Neural cell (in vitro differentiated cells): Measurements from ENCODE around the gene TMOD4. TPM values are rescaled to one million over a fixed set of nuclear protein-coding genes. Genes with fewer than 3 reads are reported as not detected.

Source experiments
- H2AFZ ChIP-seq: fragments of 200-600, 300-800 bp; sonication (generic), shearing (Covaris generic); 2 replicates; pipeline ENCODE4 v1.6.0; 2014; ENCODE audit warnings: low read depth, mild to moderate bottlenecking, antibody characterized with exemption, low read length, moderate library complexity
- H3F3A ChIP-seq: fragments of 200-600 bp; shearing (Covaris generic); 2 replicates; pipeline ENCODE4 v1.6.1; 2016; ENCODE audit warnings: mild to moderate bottlenecking, moderate library complexity, mixed read lengths, antibody characterized with exemption, low read length; ENCODE audit not compliant: insufficient read depth, poor library complexity, severe bottlenecking
- H3K27ac ChIP-seq: fragments of 200-600, 300-800 bp; sonication (generic), shearing (Covaris generic); 2 replicates; pipeline ENCODE4 v1.5.1; 2014; ENCODE audit warnings: mild to moderate bottlenecking, low read length, moderate library complexity
- H3K27me3 ChIP-seq: fragments of 300-800, 200-600 bp; sonication (generic), shearing (Covaris generic); 2 replicates; pipeline ENCODE4 v1.6.0; 2014; ENCODE audit warnings: mild to moderate bottlenecking, low read depth, low read length, moderate library complexity; ENCODE audit not compliant: insufficient read depth
- H3K36me3 ChIP-seq: fragments of 300-800, 200-600 bp; sonication (generic), shearing (Covaris generic); 2 replicates; pipeline ENCODE4 v1.5.1; 2014; ENCODE audit warnings: mild to moderate bottlenecking, antibody characterized with exemption, low read length, moderate library complexity; ENCODE audit not compliant: insufficient read depth
- H3K4me2 ChIP-seq: fragments of 300-800, 200-600 bp; sonication (generic), shearing (Covaris generic); 2 replicates; pipeline ENCODE4 v1.6.0; 2014; ENCODE audit warnings: mild to moderate bottlenecking, low read length
- H3K4me3 ChIP-seq: fragments of 300-800, 200-600 bp; sonication (generic), shearing (Covaris generic); 2 replicates; pipeline ENCODE4 v1.5.1; 2014; ENCODE audit warnings: mild to moderate bottlenecking, low read length, moderate library complexity
- H3K79me2 ChIP-seq: fragments of 200-600 bp; shearing (Covaris generic); replicated peaks from 2 replicates; pipeline ENCODE4 v1.6.0; 2014; ENCODE audit warnings: mild to moderate bottlenecking, low read length, moderate library complexity; ENCODE audit not compliant: insufficient read depth
- H3K9ac ChIP-seq: fragments of 300-800, 200-600 bp; sonication (generic), shearing (Covaris generic); 2 replicates; pipeline ENCODE4 v1.6.1; 2016; ENCODE audit warnings: mild to moderate bottlenecking, low read length, mixed read lengths
- H3K9me2 ChIP-seq: fragments of 200-600 bp; shearing (Covaris generic); 2 replicates; pipeline ENCODE4 v1.6.1; 2016; ENCODE audit warnings: mild to moderate bottlenecking, low read length, mixed read lengths; ENCODE audit not compliant: insufficient read depth
- H3K9me3 ChIP-seq: fragments of 200-600, 300-800 bp; sonication (generic), shearing (Covaris generic); 2 replicates; pipeline ENCODE4 v1.6.1; 2016; ENCODE audit warnings: mild to moderate bottlenecking, mixed run types, low read length, moderate library complexity, mixed read lengths
- H4K20me1 ChIP-seq: fragments of 200-600 bp; shearing (Covaris generic); 2 replicates; pipeline ENCODE4 v1.6.1; 2016; ENCODE audit warnings: mild to moderate bottlenecking, mixed run types; ENCODE audit not compliant: insufficient read depth
- EP300 ChIP-seq: fragments of 450-650 bp; conservative IDR thresholded peaks from 2 replicates; pipeline ENCODE4 v1.6.1; 2014; ENCODE audit warnings: antibody characterized with exemption, mild to moderate bottlenecking, moderate library complexity; ENCODE audit not compliant: poor library complexity, severe bottlenecking
- MXI1 ChIP-seq: fragments of 450-650 bp; conservative IDR thresholded peaks from 2 replicates; pipeline ENCODE4 v1.6.1; 2014; ENCODE audit warnings: antibody characterized with exemption, mild to moderate bottlenecking; ENCODE audit not compliant: poor library complexity, severe bottlenecking
- POLR2AphosphoS5 ChIP-seq: IDR thresholded peaks from 2 replicates; pipeline ENCODE4 v1.6.1; 2012
- RAD21 ChIP-seq: fragments of 450-650 bp; conservative IDR thresholded peaks from 2 replicates; pipeline ENCODE4 v1.6.1; 2014; ENCODE audit warnings: antibody characterized with exemption, mild to moderate bottlenecking, moderate library complexity
- SMC3 ChIP-seq: fragments of 450-650 bp; conservative IDR thresholded peaks from 2 replicates; pipeline ENCODE4 v1.6.1; 2014; ENCODE audit warnings: antibody characterized with exemption, mild to moderate bottlenecking, moderate library complexity; ENCODE audit not compliant: poor library complexity
- TAF1 ChIP-seq: IDR thresholded peaks from 2 replicates; pipeline ENCODE4 v1.6.1; 2012; ENCODE audit warnings: low read depth
- polyA plus RNA-seq: library from polyadenylated mRNA; depleted of rRNA; stranded (reverse); fragments of >200 nt; gene quantifications from 2 replicates; pipeline ENCODE4 v1.2.3, GENCODE V29; 2014
- TF ChIP-seq, protein P1 (sequence below): IDR thresholded peaks from 2 replicates; pipeline ENCODE4 v1.6.1; 2012; ENCODE audit warnings: borderline replicate concordance
- TF ChIP-seq, protein P2 (sequence below): fragments of 450-650 bp; IDR thresholded peaks from 2 replicates; pipeline ENCODE4 v1.5.1; 2014; ENCODE audit warnings: antibody characterized with exemption, mild to moderate bottlenecking, moderate library complexity; ENCODE audit not compliant: poor library complexity, severe bottlenecking

TMOD4 gene
- polyA plus RNA-seq, 1 donor from 2014 or later, result not detected

DNA sequence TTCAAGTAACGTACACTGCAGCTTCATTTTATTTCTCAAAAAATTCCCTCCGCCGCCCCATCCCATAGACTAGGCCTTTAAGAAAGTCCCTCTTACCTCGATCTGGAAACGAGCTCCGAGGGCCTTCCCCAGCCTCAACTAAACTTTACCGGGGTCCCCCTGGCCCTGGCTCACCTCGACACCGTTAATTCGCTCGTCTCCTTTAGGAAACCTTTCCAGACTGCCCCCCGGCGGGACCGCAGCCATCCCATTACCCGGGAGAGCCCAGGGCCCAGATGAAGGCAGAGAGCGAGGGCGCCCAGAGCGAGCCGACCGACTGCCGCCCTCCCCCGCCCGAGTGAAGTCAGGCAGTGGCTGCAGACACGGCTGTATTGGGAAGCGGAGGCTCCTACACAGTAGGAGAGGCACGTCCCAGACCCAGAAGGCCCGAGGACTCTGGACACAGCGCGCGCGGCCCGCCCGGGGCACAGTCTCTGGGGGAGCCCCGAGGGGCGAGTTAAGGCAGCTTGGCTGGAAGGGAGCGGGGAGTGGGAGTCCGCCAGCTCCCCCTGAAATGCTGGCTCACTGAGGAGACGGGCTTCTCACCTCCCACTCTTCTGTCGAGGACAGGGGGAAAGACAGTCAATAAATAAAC lies 44.0 kb downstream of the TMOD4 start:
- Histone ChIP-seq H3K79me2 (no peaks in the 10 kb centered on the region), H3K27ac (no peak overlapping the region), H2AFZ (no peak overlapping the region), H3K9ac (no peak overlapping the region), H3K9me3 (no peaks in the 10 kb centered on the region), H3K27me3 (no peaks in the 10 kb centered on the region), H3F3A (no peaks in the 10 kb centered on the region), H3K4me2 (no peak overlapping the region), H4K20me1 (no peaks in the 10 kb centered on the region), H3K36me3 (peaks cover 6% of the 10 kb centered on the region), H3K4me3 (no peak overlapping the region), H3K9me2 (no peaks in the 10 kb centered on the region)
- no peak for TF ChIP-seq RAD21
- TF ChIP-seq, protein P1, sequence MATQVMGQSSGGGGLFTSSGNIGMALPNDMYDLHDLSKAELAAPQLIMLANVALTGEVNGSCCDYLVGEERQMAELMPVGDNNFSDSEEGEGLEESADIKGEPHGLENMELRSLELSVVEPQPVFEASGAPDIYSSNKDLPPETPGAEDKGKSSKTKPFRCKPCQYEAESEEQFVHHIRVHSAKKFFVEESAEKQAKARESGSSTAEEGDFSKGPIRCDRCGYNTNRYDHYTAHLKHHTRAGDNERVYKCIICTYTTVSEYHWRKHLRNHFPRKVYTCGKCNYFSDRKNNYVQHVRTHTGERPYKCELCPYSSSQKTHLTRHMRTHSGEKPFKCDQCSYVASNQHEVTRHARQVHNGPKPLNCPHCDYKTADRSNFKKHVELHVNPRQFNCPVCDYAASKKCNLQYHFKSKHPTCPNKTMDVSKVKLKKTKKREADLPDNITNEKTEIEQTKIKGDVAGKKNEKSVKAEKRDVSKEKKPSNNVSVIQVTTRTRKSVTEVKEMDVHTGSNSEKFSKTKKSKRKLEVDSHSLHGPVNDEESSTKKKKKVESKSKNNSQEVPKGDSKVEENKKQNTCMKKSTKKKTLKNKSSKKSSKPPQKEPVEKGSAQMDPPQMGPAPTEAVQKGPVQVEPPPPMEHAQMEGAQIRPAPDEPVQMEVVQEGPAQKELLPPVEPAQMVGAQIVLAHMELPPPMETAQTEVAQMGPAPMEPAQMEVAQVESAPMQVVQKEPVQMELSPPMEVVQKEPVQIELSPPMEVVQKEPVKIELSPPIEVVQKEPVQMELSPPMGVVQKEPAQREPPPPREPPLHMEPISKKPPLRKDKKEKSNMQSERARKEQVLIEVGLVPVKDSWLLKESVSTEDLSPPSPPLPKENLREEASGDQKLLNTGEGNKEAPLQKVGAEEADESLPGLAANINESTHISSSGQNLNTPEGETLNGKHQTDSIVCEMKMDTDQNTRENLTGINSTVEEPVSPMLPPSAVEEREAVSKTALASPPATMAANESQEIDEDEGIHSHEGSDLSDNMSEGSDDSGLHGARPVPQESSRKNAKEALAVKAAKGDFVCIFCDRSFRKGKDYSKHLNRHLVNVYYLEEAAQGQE, result no peak
- no peak for TF ChIP-seq TAF1
- no peak for TF ChIP-seq EP300
- no peak for TF ChIP-seq POLR2AphosphoS5

DNA sequence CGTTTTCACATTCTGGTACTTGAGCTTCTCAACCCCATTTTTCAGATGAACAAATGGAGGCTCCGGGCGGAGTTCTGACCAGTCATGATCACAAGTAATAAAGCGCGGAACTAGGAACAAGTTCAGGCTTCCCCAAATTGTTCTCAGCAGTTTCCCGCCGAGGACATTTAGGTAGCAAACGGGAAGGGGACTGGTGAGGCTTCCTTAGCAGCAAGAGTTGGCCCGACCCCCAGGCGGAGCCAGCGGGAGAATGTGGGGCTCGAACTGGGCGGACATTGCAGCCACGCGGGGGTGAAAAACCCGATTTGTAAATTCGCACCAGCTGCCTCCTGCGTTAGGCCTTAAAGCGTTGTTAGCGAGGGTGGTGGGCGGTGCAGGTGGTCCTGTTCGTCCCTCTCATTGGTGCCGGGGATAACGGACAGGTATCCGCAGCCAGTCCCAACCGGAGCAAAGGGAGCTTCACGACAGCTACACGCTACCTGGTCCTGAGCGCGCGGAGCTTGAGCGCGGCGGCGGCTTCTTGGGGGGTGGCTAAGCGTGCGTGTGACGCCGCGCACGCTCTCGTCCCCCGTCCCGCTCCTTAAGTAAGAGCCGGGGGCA lies 44.7 kb downstream of the TMOD4 start:
- no peak overlapping the region for H3K27ac ChIP-seq
- no peak overlapping the region for H3K4me2 ChIP-seq
- no peaks in the 10 kb centered on the region for H3K9me2 ChIP-seq
- H4K20me1 ChIP-seq, result no peaks in the 10 kb centered on the region
- no peaks in the 10 kb centered on the region for H3K27me3 ChIP-seq
- H2AFZ ChIP-seq, result no peak overlapping the region
- no peaks in the 10 kb centered on the region for H3K9me3 ChIP-seq
- TF ChIP-seq, protein P1, result no peak
- TF ChIP-seq MXI1, result peak; percentile 33
- H3K9ac ChIP-seq, result no peak overlapping the region
- H3F3A ChIP-seq, result no peaks in the 10 kb centered on the region
- H3K36me3 ChIP-seq, result peaks cover 6% of the 10 kb centered on the region
- H3K4me3 ChIP-seq, result no peak overlapping the region
- no peaks in the 10 kb centered on the region for H3K79me2 ChIP-seq

GRCh38 chr1:151128800-151129199 lies 47.0 kb downstream of the TMOD4 start:
- no peak overlapping the region for H3K4me2 ChIP-seq
- no peak overlapping the region for H2AFZ ChIP-seq
- no peaks in the 10 kb centered on the region for H3K9me2 ChIP-seq
- no peaks in the 10 kb centered on the region for H3K9me3 ChIP-seq
- no peaks in the 10 kb centered on the region for H3K36me3 ChIP-seq
- H3F3A ChIP-seq, result no peaks in the 10 kb centered on the region
- H3K27ac ChIP-seq, result no peak overlapping the region
- no peaks in the 10 kb centered on the region for H3K79me2 ChIP-seq
- no peaks in the 10 kb centered on the region for H3K27me3 ChIP-seq
- no peak overlapping the region for H3K4me3 ChIP-seq
- no peak overlapping the region for H3K9ac ChIP-seq
- H4K20me1 ChIP-seq, result no peaks in the 10 kb centered on the region
- TF ChIP-seq EP300 (no peak), POLR2AphosphoS5 (no peak), MXI1 (no peak), RAD21 (no peak), TAF1 (no peak), SMC3 (no peak)
- TF ChIP-seq, protein P2, sequence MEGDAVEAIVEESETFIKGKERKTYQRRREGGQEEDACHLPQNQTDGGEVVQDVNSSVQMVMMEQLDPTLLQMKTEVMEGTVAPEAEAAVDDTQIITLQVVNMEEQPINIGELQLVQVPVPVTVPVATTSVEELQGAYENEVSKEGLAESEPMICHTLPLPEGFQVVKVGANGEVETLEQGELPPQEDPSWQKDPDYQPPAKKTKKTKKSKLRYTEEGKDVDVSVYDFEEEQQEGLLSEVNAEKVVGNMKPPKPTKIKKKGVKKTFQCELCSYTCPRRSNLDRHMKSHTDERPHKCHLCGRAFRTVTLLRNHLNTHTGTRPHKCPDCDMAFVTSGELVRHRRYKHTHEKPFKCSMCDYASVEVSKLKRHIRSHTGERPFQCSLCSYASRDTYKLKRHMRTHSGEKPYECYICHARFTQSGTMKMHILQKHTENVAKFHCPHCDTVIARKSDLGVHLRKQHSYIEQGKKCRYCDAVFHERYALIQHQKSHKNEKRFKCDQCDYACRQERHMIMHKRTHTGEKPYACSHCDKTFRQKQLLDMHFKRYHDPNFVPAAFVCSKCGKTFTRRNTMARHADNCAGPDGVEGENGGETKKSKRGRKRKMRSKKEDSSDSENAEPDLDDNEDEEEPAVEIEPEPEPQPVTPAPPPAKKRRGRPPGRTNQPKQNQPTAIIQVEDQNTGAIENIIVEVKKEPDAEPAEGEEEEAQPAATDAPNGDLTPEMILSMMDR, result no peak
